NCI-H1048 (cell line): ENCODE measurements around the gene TMEM218.
"Not testable (repeated sequence)": the region's sequence is repeated elsewhere in the genome, so short reads cannot be mapped to it uniquely, and the experiment has no call there.

ENCODE experiments used
- DNase-seq: peaks from one replicate; lab custom pipeline; 2025; lab: John Stamatoyannopoulos, UW

TMEM218 gene

DNA sequence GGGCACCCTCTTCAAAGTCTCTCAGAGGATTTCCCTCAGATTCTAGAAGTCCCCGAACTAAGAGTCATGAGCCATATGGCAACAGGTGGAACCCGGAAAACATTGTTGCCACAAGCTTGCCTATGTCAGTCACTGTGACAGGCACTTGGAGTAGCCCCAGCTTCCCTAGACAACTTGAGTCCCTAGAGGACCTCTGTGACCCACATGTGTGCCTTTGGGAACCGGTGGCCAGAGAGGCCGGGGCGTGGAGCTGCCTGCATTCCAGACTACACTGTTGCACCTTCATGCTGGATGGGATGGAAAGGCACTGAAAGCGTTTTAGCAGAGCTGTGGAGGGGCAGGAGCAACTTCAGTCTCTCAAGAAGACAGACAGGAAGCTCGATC is 36.2 kb downstream of the TMEM218 start:
- no peak for DNase-seq

- no peak for DNase-seq
These were observed 36.8 kb downstream of the TMEM218 start for GRCh38 chr11:125074511-125075241.

- no peak for DNase-seq
These were observed 37.6 kb downstream of the TMEM218 start for GRCh38 chr11:125073616-125074483.

DNA sequence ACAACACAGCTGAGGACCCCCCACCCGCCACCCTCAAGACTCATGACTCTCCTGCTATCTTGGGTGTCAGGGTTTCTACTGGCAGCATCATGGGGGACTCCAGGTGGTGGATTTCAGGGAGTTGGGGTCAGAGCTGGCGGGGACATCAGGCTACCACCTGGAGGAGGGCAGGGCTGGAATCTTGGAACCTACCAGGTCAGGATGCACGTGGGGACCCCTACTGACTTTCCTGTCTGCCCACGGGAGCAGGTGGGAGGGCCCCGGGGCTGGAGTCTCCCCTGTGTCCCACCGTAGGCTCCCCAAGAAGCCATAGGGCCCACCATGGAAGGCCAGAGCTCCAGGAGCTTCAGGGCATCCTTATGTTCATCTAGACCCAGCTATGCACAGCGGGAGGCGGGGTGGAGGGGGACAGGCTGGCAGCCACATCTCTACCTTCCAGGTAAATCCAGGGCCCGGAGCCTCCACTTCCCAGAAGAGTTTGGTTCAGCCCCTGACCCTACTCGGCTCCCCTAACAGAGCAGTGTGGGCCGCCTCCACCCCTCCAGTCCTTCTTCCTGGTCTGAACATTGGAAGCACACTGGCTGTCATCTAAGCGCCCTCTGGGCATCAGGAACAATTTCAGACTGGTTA is 38.4 kb downstream of the TMEM218 start:
- no peak for DNase-seq

DNA sequence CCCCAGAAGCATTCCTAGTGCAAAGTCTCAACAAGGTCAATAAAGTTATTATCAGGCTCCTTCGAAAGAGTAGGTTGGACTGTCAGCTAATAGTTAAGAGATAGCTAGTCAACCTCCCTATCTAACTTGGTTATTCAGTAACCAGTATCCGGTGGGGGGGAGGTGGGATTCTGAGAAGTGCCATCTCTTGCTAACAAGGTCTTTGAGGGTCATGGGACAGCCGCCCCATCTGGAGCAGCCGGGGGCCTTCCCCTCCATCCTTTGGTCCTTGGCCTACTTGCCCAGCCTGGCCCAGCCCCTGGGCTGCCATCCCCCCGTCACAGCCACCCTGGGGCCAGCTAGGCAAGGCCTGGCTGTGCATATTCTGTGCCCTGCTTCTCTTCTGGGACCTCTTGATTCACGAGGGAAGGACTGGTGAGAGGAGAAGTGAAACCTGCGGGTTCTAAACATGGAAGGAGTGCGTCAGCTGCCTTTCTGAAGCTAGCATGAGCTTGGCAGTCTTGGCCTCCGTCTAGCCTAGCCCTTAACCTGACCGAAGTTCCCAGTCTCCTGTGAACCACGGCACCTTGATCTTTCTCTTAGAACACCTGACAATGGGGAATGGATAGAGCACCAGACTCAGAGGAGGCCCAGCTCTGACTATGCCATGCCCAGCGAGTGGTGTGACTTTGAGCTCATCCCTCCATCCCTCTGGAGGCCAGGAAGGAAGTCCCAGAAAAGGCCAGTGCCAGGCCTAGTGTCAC is 39.0 kb downstream of the TMEM218 start:
- no peak for DNase-seq

- DNase-seq, result no peak
These were observed 39.6 kb downstream of the TMEM218 start for GRCh38 chr11:125071846-125072217.

DNA sequence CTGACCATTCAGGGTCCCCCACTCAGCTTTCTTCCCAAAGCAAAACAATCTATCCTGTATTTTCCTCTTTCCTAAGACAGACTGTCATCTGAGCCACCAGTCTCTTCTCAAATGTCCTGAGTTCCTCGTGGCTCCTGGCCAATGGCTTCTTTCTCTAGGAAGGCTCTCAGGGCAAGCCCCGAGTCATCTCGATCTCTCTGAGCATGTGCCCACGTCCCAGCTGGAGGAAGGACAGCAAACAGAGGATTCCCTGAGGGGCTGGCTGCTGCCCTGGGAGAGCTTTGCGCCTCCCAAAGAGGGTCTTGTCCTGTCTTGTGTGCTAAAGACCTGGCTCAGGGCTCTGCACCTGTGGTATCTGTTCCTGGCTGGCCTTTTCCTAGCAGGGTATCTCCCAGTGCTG is 40.0 kb downstream of the TMEM218 start:
- no peak for DNase-seq

DNA sequence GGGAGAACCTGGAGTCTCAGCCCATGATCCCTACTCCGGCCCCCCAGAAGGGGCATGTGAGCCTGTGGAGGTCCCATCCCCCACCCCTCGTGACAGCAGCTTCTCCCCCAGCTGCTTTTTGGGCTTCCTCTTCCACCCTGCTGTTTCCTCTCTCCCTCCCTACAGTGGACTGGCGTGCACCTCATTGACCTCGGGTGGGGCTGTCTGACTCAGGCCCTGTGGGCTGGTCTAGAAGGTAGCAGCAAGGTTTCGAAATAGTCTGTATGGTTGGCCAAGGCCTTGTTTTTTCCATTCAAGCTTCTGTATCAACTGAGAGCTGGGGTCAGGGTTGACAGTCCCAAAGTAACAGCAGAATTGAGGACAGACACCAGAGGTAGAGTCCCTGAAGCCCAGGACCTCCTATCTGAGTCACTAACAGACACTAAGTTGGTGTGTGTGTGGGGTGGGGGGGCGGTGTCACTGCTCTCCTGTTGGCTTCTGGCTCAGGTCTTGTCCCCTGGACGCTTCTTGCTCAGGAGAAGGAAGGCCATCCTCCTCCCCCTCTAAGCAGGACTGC is 40.6 kb downstream of the TMEM218 start:
- DNase-seq, result no peak

- no peak for DNase-seq
These were observed 41.6 kb downstream of the TMEM218 start for GRCh38 chr11:125069796-125070195.

DNA sequence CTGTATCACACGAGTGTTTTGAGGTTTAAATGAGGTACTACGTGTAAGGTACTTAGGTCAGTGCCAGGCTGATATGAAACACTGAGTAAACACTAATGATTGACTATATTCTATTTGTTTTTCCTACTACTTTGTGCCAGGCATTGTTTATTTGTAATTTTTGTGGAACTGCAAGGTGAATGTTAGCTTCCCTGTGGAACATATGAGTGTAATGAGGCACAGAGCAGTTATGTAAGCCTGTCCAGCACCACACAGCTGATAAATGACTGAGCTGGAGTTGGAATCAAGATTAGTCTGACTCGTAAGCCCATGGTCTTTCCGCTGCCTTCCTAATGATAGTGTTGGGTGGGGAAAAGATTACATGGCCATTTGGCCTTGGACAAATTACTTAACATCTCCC is 42.4 kb downstream of the TMEM218 start:
- DNase-seq, result no peak

DNA sequence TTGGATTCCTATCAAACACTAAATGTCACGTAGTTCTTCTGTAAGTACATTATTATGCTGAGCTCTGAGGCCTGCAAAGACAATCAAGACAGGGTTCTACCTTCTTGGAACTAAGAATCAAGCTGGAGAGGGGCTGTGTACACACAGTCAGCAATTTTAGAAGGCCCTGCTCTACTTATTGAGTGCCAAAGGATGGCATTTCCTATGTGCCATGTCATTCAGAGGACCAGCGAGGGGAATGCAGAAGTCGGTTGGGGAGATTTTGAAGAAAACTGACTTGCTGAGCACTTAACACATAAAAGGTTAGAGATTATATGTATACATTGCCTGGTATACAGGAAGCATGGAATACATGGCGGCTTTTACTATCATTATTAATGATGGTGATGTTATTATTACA is 43.1 kb downstream of the TMEM218 start:
- no peak for DNase-seq

DNA sequence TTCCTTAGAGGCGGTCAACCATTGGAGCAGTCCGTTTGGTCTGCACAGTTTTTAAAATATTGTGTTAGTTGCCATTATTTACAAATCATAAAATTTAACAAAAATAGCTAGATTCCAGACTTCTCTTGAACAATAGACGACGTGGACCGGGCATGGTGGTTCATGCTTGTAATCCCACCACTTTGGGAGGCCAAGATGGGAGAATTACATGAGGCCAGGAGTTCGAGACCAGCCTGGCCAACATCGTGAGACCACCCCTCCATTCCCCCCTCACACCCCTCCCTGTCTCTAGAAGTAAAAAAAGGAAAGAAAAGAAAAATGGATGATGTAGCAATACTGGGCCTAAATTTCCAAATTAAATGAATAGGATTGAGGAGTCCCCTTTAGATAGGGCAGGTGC is 47.4 kb downstream of the TMEM218 start:
- no peak for DNase-seq

DNA sequence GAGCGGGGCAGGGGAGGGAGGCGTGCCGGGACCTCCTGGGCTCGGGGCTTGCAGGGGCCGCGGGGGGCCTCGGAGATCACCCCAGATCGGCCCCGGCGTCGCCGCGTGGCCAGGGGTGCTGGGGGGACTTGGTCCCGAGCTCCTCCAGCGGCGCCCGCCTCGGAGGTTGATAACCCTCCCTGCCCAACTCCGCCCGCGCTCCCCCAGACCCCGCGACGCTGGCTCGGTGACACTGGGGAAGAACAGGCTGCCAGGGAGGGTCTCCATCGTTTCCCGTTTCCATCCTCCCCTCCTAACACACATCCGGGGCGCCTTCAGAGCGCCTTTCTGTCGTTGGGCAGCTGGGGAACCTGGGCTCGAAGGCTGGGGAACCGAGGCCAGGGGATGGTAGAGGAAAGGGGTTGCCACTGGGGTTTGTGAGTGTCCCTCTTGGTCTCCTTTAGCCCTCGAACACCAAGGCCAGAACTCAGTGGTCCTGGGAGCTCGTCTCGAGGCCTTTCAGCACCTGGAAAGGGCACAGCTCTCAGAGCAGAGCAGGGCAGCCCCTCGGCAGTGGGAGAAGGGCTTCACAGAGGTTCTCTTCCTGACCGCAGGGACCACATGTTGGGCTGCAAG is 47.9 kb downstream of the TMEM218 start:
- no peak for DNase-seq

GRCh38 chr11:125062931-125063428 is 48.4 kb downstream of the TMEM218 start, which contains the start of gene SLC37A2:
TSS of gene SLC37A2 (plus strand) at chr11:125063305. CDS start at chr11:125063368, 63 bp downstream.
- DNase-seq, result no peak

DNA sequence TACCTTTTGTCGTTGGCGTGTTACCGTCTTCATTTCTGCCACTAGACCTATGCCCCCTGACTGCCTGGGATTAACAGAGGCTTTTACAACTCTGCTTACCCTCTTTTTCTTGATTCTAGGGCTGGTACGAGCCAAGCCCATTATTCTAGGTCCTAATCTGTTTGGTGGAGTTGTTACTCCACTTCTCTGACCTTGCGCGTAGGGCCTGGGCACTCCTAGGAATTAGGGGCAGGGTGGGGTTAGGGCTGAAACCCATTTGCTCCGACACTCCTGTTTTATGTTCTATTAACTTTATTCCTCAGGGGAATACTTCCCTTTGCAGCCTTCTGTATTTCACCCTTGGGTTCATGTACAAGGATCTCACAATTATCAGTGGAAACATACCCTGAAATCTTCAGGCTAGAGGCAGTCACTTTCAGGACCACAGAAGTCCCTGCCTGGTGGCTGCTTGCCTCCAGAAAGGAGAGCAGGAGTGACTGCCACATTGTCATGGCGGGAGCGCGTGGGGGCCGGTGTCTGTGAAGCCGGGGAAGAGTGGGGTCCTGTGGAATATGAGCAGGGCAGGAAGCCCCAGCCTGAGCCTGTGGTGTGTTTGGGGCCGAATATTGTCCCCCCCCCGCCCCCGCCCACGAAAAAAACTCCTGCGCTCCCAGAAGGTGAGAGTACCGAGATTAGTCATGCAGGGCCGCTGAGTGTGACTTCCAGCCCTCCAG is 49.1 kb downstream of the TMEM218 start:
- DNase-seq, result no peak

DNA sequence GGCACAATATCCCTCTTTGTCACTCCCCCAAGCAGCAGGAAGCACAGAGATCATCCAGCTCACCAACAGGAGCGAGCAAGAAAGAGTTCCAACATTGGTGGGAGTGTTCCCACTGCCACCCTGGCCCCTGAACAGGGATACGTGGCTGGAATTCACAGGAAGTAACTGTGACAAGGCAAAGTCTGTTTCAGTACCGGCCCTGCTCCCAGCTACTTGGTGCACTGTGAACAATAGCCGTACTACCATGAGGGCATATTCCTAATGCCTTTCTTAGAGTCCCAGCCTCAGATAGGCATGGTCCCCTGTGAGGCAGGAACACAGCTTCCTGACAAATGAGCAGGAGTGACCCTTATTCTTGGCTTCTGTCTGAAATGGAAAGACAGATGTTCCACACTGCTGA is 50.1 kb downstream of the TMEM218 start:
- no peak for DNase-seq

- DNase-seq, result no peak
These were observed 53.8 kb downstream of the TMEM218 start for GRCh38 chr11:125057693-125058016.

DNA sequence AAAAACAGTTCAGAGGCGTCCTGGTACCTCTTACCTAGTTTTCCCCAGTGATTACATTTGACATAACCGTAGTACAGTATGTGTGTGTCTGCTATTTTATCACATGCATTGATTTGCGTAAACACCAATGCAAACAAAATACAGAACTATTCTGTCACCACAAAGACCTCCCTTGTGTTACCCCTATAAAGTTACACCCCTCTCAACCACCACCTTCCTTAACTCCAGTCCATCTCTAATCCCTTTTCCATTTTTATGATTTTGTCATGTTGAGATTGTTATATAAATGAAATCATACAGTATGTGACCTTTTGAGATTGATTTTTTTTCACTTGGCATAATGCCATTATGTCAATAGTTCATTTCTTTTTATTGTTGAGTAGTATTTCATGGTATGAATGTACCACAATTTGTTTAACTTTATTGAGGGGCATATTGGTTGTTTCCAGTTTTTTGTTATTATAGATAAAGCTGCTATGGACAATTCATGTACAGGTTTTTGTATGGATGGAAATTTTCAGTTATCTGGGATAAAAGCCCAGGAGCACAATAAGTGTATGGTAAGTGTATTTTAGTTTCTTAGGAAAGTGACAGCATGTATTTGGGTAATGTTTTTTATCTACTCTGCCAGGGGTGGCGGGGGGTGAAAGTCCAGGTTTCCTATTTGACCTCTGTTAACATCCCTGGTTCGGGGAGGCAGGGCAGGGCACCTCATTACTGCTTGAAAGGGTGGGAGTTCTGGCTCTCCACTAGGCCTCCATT is 54.3 kb downstream of the TMEM218 start:
- DNase-seq, result no peak

- DNase-seq, result not testable (repeated sequence)
These were observed 55.3 kb downstream of the TMEM218 start for GRCh38 chr11:125056111-125056510.
